Effector memory CD8-positive, alpha-beta T cell (primary cell): ENCODE results near the gene CDC37.

Source experiments
- ATAC-seq: fragments of 150-1000 bp; cut with Tn5 transposase; replicated peaks from 2 replicates; pipeline ENCODE4 v1.10.0; 2021; ENCODE audit warnings: mild to moderate bottlenecking, moderate library complexity
- DNase-seq, 3 experiments: peaks; one replicate each; pipeline ENCODE4 v3.0.0; 2021
- H3K27ac Mint-ChIP-seq, 2 donors: one replicate each; pipeline ENCODE4 v1.8.0; 2022; ENCODE audit warnings: mild to moderate bottlenecking in 2 of 2, mixed read lengths in 2 of 2, moderate library complexity in 2 of 2
- H3K27me3 Mint-ChIP-seq, 2 donors: one replicate each; pipeline ENCODE4 v1.8.0; 2022; ENCODE audit warnings: mixed read lengths in 2 of 2
- H3K36me3 Mint-ChIP-seq: one replicate; pipeline ENCODE4 v1.8.0; 2022; ENCODE audit warnings: mild to moderate bottlenecking, moderate library complexity, mixed read lengths; ENCODE audit not compliant: insufficient read depth
- H3K4me1 Mint-ChIP-seq, 2 donors: one replicate each; pipeline ENCODE4 v1.8.0; 2022; ENCODE audit warnings: low read depth in 2 of 2, mixed read lengths in 2 of 2
- H3K4me3 Mint-ChIP-seq, 2 donors: one replicate each; pipeline ENCODE4 v1.8.0; 2022; ENCODE audit warnings: mild to moderate bottlenecking in 2 of 2, mixed read lengths in 2 of 2, moderate library complexity in 2 of 2
- H3K9me3 Mint-ChIP-seq, 2 donors: one replicate each; pipeline ENCODE4 v1.8.0; 2022; ENCODE audit warnings: mixed read lengths in 2 of 2

Gene CDC37

DNA sequence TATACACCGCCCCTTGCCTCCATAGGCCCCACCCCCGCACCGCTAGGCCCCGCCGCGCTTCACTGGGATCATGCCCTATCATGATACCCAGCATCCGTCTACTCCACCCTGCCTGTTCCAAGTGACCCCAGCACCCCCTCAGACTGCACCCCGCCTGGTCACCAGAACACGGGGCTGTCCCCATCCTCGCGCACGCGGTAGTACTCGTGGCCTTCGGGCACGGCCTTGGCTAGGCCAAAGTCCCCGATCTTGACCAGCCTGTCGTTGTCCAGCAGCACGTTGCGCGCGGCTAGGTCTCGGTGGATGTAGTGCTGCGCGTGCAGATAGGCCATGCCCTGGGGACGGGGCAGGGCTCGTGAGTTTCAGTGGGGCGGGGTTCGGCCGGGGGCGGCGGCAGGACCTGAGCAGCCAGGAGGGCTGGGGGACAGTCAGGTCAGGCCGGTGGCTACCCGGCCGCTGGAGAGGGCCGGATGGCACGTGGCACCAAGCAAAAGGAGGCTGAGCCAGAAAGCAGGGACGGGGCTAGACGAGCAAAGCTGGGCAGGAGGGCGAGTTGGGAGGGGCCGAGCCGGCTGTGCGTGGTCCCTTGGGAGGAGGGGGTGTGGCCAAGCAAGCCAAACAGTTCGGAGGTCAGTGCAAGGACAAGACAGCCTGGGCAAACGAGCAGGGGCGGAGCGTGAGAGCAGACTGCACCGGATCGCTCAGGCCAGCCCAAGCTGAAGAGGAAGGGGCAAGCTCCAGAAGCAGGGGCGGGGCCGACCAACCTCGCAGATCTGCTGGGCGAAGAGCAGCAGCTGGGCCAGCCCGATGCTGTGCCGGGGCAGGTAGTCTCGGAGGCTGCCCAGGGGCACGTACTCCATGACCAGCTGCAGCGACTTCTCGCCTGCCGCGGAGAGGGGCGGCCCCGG lies 50.3 kb downstream of the CDC37 start:
- H3K4me3 Mint-ChIP-seq = no peak overlapping the region
- no peak for DNase-seq
- H3K27ac Mint-ChIP-seq = no peak overlapping the region
- no peaks in the 10 kb centered on the region for H3K9me3 Mint-ChIP-seq
- ATAC-seq = no peak
- no peaks in the 10 kb centered on the region for H3K27me3 Mint-ChIP-seq
- peaks cover 72% of the 10 kb centered on the region for H3K36me3 Mint-ChIP-seq
- H3K4me1 Mint-ChIP-seq = no peaks in the 10 kb centered on the region

GRCh38 chr19:10346509-10346908 lies 56.8 kb downstream of the CDC37 start:
- H3K4me1 Mint-ChIP-seq = no peaks in the 10 kb centered on the region
- no peak overlapping the region for H3K4me3 Mint-ChIP-seq
- no peak overlapping the region for H3K27ac Mint-ChIP-seq
- no peaks in the 10 kb centered on the region for H3K9me3 Mint-ChIP-seq
- ATAC-seq (no peak), DNase-seq (no peak)
- peaks cover 17% of the 10 kb centered on the region for H3K36me3 Mint-ChIP-seq
- no peaks in the 10 kb centered on the region for H3K27me3 Mint-ChIP-seq

- H3K27ac Mint-ChIP-seq = no peak overlapping the region
- H3K4me3 Mint-ChIP-seq = no peak overlapping the region
- H3K36me3 Mint-ChIP-seq = peaks cover under 1% of the 10 kb centered on the region
- H3K4me1 Mint-ChIP-seq = peaks cover 6 to 7% of the 10 kb centered on the region in 2 donors
- H3K27me3 Mint-ChIP-seq = no peaks in the 10 kb centered on the region
- ATAC-seq = no peak
- no peak for DNase-seq
- H3K9me3 Mint-ChIP-seq = no peaks in the 10 kb centered on the region
Measured at GRCh38 chr19:10344780-10345179, 58.6 kb downstream of the CDC37 start.

DNA sequence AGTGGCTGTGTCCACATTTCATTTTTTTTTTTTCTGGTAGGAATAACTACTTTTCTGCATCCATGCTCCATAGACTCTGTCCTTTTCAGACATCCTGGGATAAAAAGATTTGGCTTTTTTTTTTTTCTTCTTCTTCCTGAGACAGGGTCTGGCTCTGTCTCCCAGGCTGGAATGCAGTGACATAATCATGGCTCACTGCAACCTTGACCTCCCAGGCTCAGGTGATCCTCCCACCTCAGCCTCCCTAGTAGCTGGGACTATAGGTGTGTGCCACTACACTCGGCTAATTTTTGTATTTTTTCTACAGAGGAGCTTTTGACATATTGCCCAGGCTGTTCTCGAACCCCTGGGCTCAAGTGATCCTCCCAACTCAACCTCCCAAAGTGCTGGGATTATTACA lies 59.8 kb downstream of the CDC37 start:
- Mint-ChIP-seq H3K36me3 (peaks cover 4% of the 10 kb centered on the region), H3K4me1 (peaks cover 18 to 19% of the 10 kb centered on the region in 2 donors), H3K4me3 (no peak overlapping the region), H3K27ac (no peak overlapping the region), H3K27me3 (no peaks in the 10 kb centered on the region), H3K9me3 (no peaks in the 10 kb centered on the region)
- no peak for ATAC-seq
- DNase-seq = no peak
